Right atrium auricular region (tissue), 2 donors: Measurements from ENCODE around the gene TENM4. TPM values are rescaled to one million over a fixed set of nuclear protein-coding genes. Genes with fewer than 3 reads are reported as not detected.

Experiments used
- DNase-seq: peaks from one replicate; pipeline ENCODE4 v3.0.0-alpha.2; 2019; ENCODE audit warnings: low spot score
- H3K27ac ChIP-seq, 2 donors: fragments of 200-600 bp; sonication (generic); 1 replicate in 1 of 2; 2 replicates in 1 of 2; pipeline ENCODE4 v1.5.1; 2016 to 2019
- H3K27me3 ChIP-seq, 2 donors: fragments of 200-600 bp; sonication (generic); one replicate each; pipeline versions ENCODE4 v1.5.1 to v1.6.0; 2017 to 2019
- H3K36me3 ChIP-seq: fragments of 200-600 bp; sonication (generic); one replicate; pipeline ENCODE4 v1.5.1; 2016
- H3K4me1 ChIP-seq, 2 donors: fragments of 200-600 bp; sonication (generic); one replicate each; pipeline versions ENCODE4 v1.5.1 to v1.6.0; 2017 to 2019
- H3K4me3 ChIP-seq, 2 donors: fragments of 200-600 bp; sonication (generic); 1 replicate in 1 of 2; 2 replicates in 1 of 2; pipeline ENCODE4 v1.5.1; 2017 to 2019; ENCODE audit warnings: mild to moderate bottlenecking in 1 of 2, moderate library complexity in 1 of 2
- H3K9me3 ChIP-seq, 2 donors: fragments of 200-600 bp; sonication (generic); one replicate each; pipeline ENCODE4 v1.5.1; 2019
- CTCF ChIP-seq, 2 donors: fragments of 200-600 bp; sonication (generic); IDR thresholded peaks; one replicate each; pipeline ENCODE4 v1.5.1; 2019; ENCODE audit warnings: antibody characterized with exemption in 2 of 2
- total RNA-seq, 2 donors: library from RNA; depleted of rRNA; stranded (reverse); fragments of >200 nt; gene quantifications; one replicate each; pipeline ENCODE4 v1.1.0, GENCODE V29; 2016

TENM4 gene
- total RNA-seq, 2 donors from 2014 or later, result 0.30 to 0.98 TPM

- no peak overlapping the region for H3K27ac ChIP-seq
- H3K4me1 ChIP-seq, result no peaks in the 10 kb centered on the region
- no peaks in the 10 kb centered on the region for H3K36me3 ChIP-seq
- H3K27me3 ChIP-seq, result no peaks in the 10 kb centered on the region
- no peaks in the 10 kb centered on the region for H3K9me3 ChIP-seq
- TF ChIP-seq CTCF (IDR thresholded peaks at IDR 0.05), result no peak
- DNase-seq, result no peak
- H3K4me3 ChIP-seq, result no peak overlapping the region
Measured at GRCh38 chr11:79449040-79449439, 8.2 kb upstream of the TENM4 start.

GRCh38 chr11:79447038-79447786 is 6.4 kb upstream of the TENM4 start:
- Histone ChIP-seq H3K4me3 (no peak overlapping the region), H3K27ac (no peak overlapping the region), H3K9me3 (peaks cover 0 to 5% of the 10 kb centered on the region in 2 donors), H3K27me3 (no peaks in the 10 kb centered on the region), H3K36me3 (no peaks in the 10 kb centered on the region), H3K4me1 (no peaks in the 10 kb centered on the region)
- no peak for DNase-seq
- TF ChIP-seq CTCF (IDR thresholded peaks at IDR 0.05), result no peak

- no peak for TF ChIP-seq CTCF (IDR thresholded peaks at IDR 0.05)
- peaks cover 0 to 5% of the 10 kb centered on the region in 2 donors for H3K9me3 ChIP-seq
- H3K36me3 ChIP-seq, result no peaks in the 10 kb centered on the region
- H3K27me3 ChIP-seq, result no peaks in the 10 kb centered on the region
- no peak overlapping the region for H3K27ac ChIP-seq
- DNase-seq, result no peak
- peaks cover 0 to 15% of the 10 kb centered on the region in 2 donors for H3K4me1 ChIP-seq
- H3K4me3 ChIP-seq, result no peak overlapping the region
Measured at GRCh38 chr11:79444923-79445322, 4.1 kb upstream of the TENM4 start.

GRCh38 chr11:79441461-79441875 is 638 bp upstream of the TENM4 start:
- Histone ChIP-seq H3K27me3 (peaks cover 5 to 26% of the 10 kb centered on the region in 2 donors), H3K36me3 (no peaks in the 10 kb centered on the region), H3K27ac (no peak overlapping the region), H3K9me3 (peaks cover 0 to 5% of the 10 kb centered on the region in 2 donors), H3K4me3 (peak overlapping the region in 1 of 2 donors; percentile 51), H3K4me1 (peaks cover 0 to 49% of the 10 kb centered on the region in 2 donors)
- no peak for TF ChIP-seq CTCF (IDR thresholded peaks at IDR 0.05)
- DNase-seq, result no peak

GRCh38 chr11:79439886-79440570 is 802 bp downstream of the TENM4 start:
- Histone ChIP-seq H3K27me3 (peaks cover 5 to 26% of the 10 kb centered on the region in 2 donors), H3K4me3 (peak overlapping the region; percentile 35 to 51), H3K4me1 (peaks cover 0 to 50% of the 10 kb centered on the region in 2 donors), H3K27ac (peak overlapping the region; percentile 41 to 46), H3K9me3 (peaks cover 0 to 5% of the 10 kb centered on the region in 2 donors), H3K36me3 (no peaks in the 10 kb centered on the region)
- no peak for TF ChIP-seq CTCF (IDR thresholded peaks at IDR 0.05)
- DNase-seq, result no peak
